ENCODE data around the gene ID2.
"Not testable (repeated sequence)": the region's sequence is repeated elsewhere in the genome, so short reads cannot be mapped to it uniquely, and the experiment has no call there.

The ID2 gene

DNA sequence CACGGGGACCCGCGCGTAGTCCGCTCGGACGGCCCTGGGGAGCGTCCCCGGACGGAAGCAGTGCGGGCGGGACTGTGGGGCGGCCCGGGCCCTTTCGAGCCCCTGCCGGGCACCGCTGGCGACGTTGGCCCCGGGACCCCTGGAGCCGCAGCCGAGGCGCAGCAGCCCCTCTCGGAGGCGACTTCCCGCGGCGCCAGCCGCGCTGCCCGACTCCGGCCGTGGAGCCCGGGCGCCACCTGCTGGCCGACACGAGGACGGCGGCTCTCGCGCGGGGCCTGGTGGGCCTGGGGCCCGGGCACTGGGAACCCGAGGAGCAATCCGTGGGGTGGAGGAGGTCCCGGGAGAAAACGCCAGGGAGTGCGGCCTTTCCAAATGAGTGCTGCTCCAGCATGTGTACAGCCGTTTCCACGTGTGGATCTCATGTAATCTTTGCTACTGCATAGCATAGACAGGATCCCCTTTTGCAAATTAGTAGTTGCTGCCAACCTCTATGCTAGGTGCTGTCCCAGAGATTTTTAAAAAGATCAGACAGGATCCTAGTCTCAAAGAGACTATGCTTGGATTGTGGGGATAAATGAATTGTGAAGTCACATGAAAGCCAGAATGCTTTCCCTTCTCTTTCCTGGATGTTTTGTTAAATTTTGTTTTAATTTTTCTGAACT is 4.0 kb downstream of the ID2 start:
- DNase-seq: peak; percentile 70 to 82

DNA sequence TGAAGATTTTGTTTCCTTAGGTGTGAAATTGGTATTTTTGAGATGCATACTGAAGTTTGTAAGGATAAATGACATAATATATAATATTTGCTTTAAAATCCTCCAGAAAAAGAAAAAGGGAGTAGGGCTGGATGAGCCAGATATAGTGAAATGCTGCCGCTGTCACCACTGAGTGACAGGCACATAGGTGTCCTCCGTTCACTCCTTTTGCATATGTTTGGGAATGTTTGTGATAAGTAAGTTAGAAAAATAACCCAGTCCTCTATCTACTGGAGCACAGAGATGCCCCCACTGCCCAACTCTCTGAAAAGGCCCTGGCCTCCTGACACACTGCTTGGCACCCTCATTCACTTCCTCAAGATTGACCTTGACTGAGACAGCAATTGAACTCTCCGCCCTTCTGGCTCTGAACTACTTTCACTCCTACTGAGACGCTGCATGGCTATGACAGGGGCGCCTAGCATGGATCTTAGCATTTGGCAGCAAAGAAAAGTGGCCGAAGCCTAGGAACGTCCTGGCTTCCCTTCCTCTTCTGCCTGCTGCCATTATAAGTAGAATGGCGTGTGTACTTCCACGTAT is 10.1 kb downstream of the ID2 start:
- no peak for DNase-seq

DNA sequence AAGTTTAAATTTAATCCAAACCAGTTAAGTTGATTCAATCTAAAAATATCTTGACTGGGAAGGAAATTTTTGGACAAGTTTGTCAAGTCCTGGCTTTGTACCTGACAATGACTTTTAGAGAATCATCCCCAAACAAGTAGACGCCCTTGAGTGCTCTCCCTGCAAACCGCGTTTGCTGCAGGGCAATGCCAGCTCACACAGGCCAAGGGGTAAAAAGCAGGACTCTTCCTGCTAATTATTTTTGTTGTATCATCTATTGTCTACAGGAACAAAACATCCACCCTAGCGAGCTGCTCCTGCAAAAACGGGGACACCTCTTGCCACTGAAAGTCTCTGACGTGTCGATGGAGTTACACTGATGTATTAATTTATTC is 10.9 kb downstream of the ID2 start:
- no peak for DNase-seq

DNA sequence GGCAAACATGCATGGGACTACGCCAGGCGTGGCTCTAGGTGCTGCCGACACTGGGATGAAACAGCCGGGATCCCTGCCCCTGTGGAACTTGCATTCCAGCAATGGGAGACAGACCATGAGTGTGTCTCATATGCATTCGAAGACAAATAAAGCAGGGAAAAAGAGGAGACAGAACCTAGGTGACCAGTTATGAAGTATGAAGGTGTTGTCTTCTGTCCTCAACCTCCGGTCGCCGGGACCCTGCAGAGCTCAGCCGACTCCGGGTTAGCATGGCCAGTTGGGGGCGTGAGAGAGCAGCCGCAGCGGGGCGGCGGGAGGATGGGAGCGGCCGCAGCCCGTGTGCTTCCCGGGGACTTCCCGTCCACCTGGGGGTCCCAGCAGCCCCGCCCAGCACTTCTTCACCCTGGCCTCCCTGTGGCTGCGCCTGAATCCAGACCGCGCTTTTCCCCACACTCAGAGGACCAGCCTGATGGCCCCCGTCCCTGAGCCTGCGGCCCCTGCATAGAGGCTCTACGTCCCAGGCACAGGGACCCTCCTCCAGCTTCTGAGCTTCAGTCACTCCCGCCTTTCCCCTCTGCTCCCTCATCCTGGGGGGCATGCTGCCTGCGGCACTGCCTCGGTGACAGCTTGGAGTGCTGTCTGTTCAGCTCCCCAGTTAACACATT is 11.4 kb downstream of the ID2 start:
- peak in 1 of 2 donors; percentile 22 for DNase-seq

DNA sequence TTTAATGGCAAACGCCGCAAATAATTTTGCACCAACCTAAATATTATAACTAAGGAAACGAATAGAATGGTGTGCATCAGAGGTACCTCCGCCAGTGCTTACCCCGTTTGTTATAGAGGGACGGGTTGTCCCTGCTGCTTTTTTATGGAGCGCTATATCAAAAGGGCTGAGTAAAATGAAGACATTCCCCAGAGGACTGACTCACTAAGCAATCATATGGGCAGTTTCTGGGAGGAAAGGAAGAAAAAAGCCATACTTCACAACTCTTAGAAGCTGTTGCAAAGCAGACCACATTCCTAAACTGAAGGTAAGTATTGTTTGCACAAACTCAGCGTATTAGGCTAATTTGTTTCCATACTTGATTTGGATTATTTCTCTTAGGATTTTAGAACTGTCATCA is 12.9 kb downstream of the ID2 start:
- DNase-seq: no peak

DNA sequence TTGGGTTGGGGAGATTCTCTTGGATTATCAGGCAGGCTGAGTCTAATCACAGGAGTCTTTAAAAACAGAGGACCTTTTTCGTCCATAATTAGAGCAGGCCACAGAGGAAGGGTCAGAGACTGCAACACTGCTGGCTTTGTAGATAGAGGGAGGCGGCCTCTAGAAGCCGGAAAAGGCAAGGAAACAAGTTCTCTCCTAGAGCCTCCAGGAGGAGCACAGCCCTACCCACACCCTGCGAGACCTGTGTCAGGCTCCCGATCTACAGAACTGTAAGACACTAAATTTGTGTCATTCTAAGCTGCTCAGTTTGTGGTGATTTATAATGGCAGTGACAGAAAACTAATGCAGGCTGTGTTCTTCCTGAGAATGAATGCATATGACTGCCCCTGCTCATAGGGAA is 15.3 kb downstream of the ID2 start:
- no peak for DNase-seq

DNA sequence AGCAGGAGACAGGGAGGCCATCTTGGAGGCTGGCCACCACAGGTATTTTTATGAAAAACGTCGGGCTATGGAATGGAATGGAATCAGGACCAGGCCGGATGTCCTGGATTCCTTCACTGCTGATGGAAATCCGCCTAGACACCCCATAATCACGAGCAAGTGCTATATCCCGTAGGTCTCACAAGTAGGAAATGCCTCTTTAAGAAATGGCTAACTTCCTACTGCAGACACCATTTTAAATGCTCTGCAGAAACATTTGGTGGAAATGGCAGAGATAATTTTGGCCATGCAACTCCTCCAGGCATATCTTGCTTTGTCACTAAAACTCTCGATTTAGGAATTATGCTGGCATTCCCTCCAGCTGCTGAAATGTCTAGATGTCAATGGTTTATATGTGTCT is 18.0 kb downstream of the ID2 start:
- DNase-seq: no peak

DNA sequence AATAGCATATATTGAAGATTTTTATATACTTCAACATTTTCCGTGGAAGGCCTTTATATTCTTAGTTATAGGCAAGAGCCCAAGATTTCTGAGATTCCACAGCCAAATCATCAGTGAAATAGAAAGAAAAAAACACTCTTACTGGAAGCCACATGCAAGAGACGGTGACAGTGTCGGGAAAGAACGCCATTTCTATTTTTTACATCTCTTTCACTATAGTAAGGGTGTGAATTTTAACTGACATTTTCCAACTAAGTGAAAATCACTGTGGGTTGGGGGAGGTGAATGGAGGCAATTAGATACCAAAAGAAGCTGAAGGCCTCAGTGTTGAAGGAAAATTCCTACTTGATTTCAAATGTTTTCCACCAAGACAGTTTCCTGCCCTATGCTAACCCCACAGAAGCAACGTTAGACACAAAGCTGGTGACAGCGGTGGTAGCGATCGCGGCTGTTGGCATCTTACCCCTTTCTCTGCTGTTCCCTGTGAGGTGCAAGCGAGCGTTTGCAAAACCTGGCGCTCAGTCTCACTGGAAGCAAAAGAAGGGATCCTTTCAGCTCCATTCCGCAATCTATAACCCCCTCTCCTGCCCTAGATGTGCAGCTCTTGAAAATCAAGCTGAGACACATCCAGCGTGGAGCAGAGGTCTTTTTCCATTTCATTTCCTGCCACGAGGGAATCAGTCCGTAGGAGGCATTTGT is 20.0 kb downstream of the ID2 start:
- DNase-seq: no peak

DNA sequence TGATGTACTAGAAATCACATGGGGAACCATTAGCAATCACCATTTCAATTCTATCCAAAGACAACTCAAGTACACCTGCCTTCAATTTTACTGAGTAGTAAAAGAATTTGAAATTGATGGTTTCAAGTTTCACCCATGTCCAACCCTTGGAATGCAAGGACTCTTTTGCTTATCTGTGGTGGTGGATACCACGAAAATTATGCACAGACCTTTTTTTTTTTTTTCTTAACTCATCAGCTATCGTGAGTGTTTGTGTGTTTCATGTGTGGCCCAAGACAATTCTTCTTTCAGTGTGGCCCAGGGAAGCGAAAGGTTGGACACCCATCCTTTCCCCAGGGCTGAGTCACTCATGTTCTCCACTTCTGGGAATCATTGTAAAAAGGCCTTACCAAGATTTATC is 23.1 kb downstream of the ID2 start:
- DNase-seq: no peak

DNA sequence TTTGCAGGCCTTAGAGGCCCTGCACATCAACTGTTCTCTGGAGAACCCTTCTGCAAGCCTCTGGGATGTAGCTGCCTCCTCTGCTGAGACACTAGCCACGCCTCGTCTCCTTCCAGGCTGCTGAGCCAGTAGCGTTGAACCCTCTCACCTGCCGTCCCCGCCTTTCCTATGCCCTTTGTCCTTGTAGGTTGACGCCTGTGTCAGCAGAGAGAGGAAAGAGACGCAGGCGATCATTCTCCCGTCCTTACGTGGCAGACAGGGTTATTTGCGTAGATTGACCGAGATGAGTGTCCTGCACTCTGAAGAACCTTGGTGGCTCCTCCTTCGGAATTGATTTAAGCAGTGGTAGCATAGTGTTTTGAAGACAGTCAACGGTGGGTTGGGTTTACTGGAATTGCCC is 27.8 kb downstream of the ID2 start:
- no peak for DNase-seq

DNA sequence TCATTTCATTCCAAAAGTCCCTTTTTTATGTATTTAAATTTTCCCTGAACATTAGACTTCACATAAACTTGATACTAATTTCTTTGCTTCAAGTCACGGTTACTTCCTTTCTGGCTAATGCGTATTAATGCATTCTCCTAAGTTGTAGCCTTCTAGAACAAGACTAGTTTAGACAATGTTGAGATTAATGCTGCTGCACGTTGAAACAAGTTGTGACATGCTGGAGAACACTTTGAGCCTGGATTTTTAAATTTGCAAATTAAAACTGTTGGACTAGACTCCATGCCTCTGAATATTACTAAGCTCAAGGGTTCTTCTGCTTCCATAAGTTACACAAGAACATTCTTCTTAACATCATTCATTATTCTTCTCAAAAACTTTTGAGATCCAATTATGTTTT is 29.1 kb downstream of the ID2 start:
- DNase-seq: no peak

DNA sequence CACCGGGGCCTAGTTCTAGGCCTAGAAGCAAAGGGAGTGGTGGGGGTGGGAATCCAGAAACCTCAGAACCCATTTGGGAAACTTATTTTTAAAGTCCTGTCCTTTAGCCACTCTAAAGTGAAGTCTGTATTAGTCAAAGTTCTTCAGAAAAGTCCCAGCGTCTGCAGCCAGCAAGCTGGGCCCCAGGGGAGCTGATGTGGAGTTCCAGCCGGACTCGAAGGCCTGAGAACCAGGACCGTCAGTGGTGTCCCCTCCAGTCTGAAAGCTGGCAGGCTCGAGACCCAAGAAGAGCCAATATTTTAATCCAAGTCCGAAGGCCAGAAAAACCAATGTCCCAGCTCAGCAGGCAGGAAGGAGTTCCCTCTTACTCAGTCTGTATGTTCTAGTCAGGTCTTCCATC is 32.4 kb downstream of the ID2 start:
- no peak for DNase-seq

DNA sequence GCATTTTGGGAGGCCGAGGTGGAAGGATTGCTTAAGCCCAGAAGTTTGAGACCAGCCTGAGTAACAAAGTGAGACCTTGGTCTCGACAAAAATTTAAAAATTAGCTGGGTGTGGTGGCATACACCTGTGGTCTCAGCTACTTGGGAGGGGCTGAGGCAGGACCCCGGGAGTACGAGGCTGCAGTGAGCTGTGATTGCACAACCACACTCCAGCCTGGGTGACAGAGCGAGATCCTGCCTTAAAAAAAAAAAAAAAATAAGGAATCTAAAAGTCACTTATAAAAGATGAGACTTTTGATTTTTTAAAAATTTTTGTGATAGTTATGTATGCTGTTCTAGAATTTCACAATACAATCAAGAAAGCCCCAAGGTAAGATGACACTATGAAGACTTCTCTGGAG is 33.1 kb downstream of the ID2 start:
- no peak for DNase-seq

DNA sequence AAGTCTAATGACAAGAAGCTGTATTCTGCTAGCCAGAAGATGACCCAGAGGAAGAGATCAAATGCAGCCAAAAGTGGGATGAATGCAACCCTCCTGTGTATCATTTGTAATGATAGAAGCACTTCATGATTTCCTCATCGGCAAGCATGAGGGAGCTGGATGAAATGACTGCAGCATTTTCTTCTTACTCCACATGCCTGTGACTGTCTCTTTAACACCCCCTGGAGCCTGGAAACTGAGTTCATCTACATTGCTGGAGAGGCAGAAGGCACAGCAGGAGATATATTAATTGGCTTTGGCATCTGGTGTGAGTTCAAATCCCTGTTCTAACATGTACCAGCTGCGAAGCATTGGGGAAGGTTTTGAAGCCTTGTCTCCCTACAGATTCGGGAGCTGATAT is 37.7 kb downstream of the ID2 start:
- no peak for DNase-seq

DNA sequence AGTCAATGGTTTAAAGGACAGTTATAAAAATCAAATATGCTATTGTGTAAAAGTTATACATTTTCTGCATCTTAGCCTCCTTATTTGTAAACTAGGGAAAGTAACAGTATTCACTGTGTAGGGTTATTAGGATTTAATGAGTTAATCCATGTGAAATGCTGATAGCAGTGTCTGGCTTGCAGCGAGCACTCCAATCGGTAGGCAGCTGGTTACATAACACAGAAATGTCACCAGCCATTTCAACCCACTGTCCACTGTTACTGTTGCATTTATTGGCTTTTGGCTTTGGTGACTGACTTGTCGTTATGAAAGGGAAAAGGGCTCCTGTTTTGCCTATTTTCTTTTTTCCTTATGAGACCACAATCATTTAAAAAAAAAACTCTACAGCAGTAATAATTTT is 38.9 kb downstream of the ID2 start:
- DNase-seq: no peak

DNA sequence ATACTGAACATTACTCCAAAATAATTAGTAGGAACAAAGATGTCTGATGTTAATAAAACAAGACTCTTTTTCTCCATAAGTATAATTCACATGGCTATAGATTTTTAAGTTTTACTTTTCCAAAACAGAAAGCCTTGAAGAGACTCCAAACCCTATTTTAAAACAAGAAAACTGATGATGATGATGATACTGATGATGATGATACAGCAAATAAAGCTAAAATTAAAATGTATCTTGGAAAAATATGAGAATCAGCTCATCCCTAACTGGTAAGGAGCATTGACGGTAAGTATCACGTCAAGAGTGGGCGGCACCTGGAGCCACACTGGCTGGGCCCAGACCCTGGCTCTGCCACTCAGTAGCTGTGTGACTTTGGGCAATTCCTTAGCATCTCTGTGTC is 39.6 kb downstream of the ID2 start:
- no peak for DNase-seq

DNA sequence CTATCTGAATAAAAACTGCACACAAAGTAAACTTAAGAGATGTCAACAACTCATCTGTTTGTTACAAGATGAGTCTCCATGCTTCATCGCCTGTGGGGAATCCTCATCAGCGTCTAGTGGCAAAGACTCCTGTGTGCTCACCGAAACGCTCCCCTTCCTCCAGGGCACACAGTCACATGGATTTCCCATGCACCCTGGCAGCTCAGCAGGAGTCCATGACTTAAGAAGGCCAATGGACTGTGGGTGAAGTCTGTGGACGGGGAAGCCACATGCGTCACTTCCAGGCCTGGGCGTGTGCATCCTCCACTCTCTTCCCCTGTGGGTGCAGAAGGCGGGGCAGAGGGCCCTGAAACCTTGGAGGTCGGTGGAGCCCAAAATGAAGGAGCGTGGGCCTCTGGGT is 41.1 kb downstream of the ID2 start:
- DNase-seq: no peak

DNA sequence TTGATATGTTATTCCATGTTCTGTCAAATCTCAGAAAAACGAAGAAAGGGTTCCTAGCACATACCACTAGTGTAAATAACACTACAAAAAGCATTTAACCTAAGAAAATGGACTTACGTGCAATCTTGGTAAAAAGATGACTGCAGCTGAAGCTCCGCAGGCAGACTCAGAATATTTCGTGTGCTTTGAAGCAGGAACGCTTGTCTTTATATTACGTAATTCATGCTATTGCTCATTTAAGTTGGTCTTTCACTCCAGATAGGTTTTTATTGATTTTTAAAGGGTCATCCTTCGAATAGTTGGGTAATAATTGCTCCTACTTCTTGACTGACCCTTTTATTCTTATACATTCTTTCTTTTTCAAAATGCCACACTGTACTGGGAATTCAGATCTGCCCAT is 44.0 kb downstream of the ID2 start:
- no peak for DNase-seq

DNA sequence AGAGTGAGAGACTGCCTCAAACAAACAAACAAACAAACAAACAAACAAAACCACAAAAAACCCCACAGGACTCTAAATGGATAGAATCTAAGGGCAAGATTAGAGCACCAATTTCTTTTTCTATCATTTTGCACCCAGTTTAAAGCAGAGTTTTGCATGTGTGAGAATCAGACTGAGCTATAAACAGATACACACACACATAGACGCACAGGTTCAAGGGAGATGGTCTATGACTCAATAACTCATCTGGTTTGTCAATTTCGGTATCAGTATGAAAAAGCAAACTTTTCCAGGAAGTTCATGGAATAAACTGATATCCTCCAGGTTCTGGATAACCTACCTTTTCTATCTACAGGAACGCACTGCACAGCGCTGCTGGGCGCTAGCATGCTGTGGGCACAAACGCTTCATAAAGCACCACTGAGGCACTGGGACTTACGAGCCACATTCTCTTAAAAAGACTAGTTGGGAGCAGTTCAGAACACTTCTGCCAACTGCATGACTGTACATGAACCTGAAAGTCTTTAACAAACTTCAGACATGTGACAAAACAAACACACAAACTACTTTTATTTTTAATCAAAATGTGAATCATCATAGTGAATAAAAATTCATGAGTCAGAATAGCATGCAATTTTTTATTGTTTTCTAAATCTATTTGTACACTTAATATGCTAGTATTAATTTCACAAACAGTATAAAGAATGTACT is 46.6 kb downstream of the ID2 start:
- no peak for DNase-seq

DNA sequence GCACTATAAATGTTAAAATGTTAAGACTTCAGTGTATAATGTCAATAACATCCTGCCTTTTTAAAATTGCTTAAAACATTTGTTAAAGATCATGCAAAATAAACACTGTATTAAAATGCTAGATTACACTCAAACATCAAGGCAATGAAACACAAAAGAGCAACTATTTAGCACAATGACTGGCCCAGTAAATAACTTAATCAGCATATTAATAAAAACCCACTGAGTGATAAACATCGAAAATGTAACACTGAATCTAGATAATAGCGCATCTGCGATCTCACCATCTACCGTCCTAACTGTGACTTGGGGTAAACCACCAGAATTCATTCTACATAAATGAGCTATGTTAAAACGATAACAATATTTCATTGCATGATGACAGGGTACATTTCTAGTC is 47.2 kb downstream of the ID2 start:
- not testable (repeated sequence) for DNase-seq

DNA sequence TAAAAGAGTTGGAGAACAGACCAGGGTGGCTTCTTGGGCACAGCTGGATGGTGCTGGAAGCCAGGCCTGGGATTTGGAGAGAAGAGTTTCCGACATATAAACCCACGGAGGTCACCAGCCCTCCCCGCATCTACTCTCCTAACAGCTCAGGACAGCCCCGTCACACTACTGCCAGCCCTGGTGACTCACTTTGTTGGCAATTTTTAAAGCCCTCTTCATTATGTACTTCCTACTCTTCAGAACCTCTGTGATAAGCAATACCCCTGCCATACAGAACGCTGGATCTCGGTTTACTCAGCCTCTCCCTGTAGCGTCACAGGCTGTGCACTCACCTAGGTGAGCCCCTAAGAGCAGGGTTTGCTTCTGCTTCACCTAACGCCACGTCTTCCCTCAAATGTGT is 48.1 kb downstream of the ID2 start:
- DNase-seq: no peak

DNA sequence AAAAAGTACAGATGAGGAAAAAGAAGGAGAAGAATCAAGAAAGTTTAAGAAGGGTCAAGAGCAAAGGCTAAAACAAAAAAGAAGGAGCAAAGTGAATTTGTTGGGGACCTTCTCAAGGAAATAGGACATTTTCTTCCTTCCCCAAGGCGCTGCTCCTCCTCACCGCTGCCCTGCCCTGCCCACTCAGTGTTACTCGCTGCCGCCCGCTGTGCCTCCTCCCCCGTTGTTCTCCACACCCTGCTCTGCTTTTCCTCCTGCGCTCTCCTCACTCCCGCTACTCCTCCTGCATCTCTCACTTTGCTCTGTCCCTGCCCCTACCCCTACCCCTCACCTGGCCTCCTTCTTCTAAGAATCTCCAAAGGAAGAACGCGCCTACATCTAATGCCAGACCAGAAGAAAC is 50.7 kb downstream of the ID2 start:
- no peak for DNase-seq

Measured in CD4-positive, alpha-beta T cell treated with Interferon alpha-2 for 1 hour (primary cell).